Thymus (tissue), 11 donors: ENCODE data around the gene PRPF8. TPM values are rescaled to one million over a fixed set of nuclear protein-coding genes. Genes with fewer than 3 reads are reported as not detected.

Experiments
- DNase-seq, 9 donors: peaks; one replicate each; pipeline ENCODE4 v3.0.0-alpha.2; 2013; ENCODE audit warnings: low spot score in 9 of 9, low read depth in 6 of 9, missing footprints in 1 of 9
- H3K27ac ChIP-seq, 2 donors: one replicate each; pipeline ENCODE4 v1.5.1; 2013; ENCODE audit warnings: control low read depth in 1 of 2, low read depth in 1 of 2, low read length in 1 of 2, mild to moderate bottlenecking in 1 of 2, moderate library complexity in 1 of 2
- H3K27me3 ChIP-seq, 2 donors: one replicate each; pipeline ENCODE4 v1.5.1; 2013; ENCODE audit warnings: low read length in 1 of 2; ENCODE audit not compliant: control insufficient read depth in 2 of 2, insufficient read depth in 1 of 2
- H3K36me3 ChIP-seq, 2 donors: one replicate each; pipeline ENCODE4 v1.5.1; 2013; ENCODE audit warnings: low read length in 1 of 2, mild to moderate bottlenecking in 1 of 2, moderate library complexity in 1 of 2; ENCODE audit not compliant: control insufficient read depth in 2 of 2, insufficient read depth in 2 of 2
- H3K4me1 ChIP-seq, 2 donors: one replicate each; pipeline ENCODE4 v1.5.1; 2013; ENCODE audit warnings: low read length in 2 of 2; ENCODE audit not compliant: control insufficient read depth in 2 of 2, insufficient read depth in 2 of 2
- H3K4me3 ChIP-seq, 2 donors: one replicate each; pipeline ENCODE4 v1.5.1; 2013; ENCODE audit warnings: low read length in 2 of 2, control low read depth in 1 of 2, mild to moderate bottlenecking in 1 of 2
- H3K9me3 ChIP-seq, 2 donors: one replicate each; pipeline ENCODE4 v1.5.1; 2013; ENCODE audit warnings: low read length in 1 of 2, mild to moderate bottlenecking in 1 of 2; ENCODE audit not compliant: control insufficient read depth in 2 of 2, insufficient read depth in 1 of 2
- WGBS: extraction: QIAGEN DNeasy Blood & Tissue Kit; methylation state at CpG from one replicate; pipeline ENCODE4 v1.1.7; 2013; 5-methylcytosine and 5-hydroxymethylcytosine counted together
- polyA plus RNA-seq: library from polyadenylated mRNA; stranded (reverse); fragments of 200-250 nt; gene quantifications from one replicate; pipeline ENCODE4 v1.2.3, GENCODE V29; 2013
- total RNA-seq: library from RNA; stranded (reverse); fragments of 120-200 nt; gene quantifications from one replicate; pipeline ENCODE4 v1.2.4, GENCODE V29; 2013
- donor health status: healthy.

Gene PRPF8
- total and polyA plus RNA-seq, 2 donors = 86.2 to 106 TPM

- Histone ChIP-seq H3K4me1 (peaks cover 3 to 43% of the 10 kb centered on the region in 2 donors), H3K27ac (peak overlapping the region; percentile 5 to 60), H3K27me3 (peaks cover 0 to 2% of the 10 kb centered on the region in 2 donors), H3K36me3 (peaks cover 14 to 18% of the 10 kb centered on the region in 2 donors), H3K9me3 (peaks cover 7 to 17% of the 10 kb centered on the region in 2 donors), H3K4me3 (peak overlapping the region in 1 of 2 donors; percentile 32)
- whole genome bisulfite sequencing = 37% methylated on average over 35 of the region's 35 CpGs
- peak in 2 of 9 donors; percentile 49 to 59 for DNase-seq
Measured at GRCh38 chr17:1604831-1605528, 79.7 kb downstream of the PRPF8 start.

GRCh38 chr17:1601571-1601970 is 83.1 kb downstream of the PRPF8 start:
- DNase-seq = no peak
- Histone ChIP-seq H3K9me3 (peaks cover 7 to 17% of the 10 kb centered on the region in 2 donors), H3K27ac (no peak overlapping the region), H3K27me3 (peaks cover 0 to 2% of the 10 kb centered on the region in 2 donors), H3K4me1 (peaks cover 3 to 26% of the 10 kb centered on the region in 2 donors), H3K4me3 (no peak overlapping the region), H3K36me3 (peaks cover 14 to 20% of the 10 kb centered on the region in 2 donors)
- 99% methylated on average over 14 of the region's 14 CpGs for WGBS

Other genes with a start within 250 kb of the PRPF8 start
- gene CRK, start 228.6 kb downstream of the PRPF8 start, total RNA-seq = 27.9 TPM
- 26.6 TPM for gene CRK, start 228.6 kb downstream of the PRPF8 start, polyA plus RNA-seq
- gene MYO1C, start 192.2 kb downstream of the PRPF8 start, total RNA-seq = 20.5 TPM
- gene MYO1C, start 192.2 kb downstream of the PRPF8 start, polyA plus RNA-seq = 24.8 TPM
- gene INPP5K, start 168.3 kb downstream of the PRPF8 start, total RNA-seq = 20.6 TPM
- gene INPP5K, start 168.3 kb downstream of the PRPF8 start, polyA plus RNA-seq = 46.7 TPM
- gene PITPNA, start 122.1 kb downstream of the PRPF8 start, total RNA-seq = 19.0 TPM
- 31.2 TPM for gene PITPNA, start 122.1 kb downstream of the PRPF8 start, polyA plus RNA-seq
- gene SLC43A2, start 56.0 kb downstream of the PRPF8 start, total RNA-seq = 10.5 TPM
- gene SLC43A2, start 56.0 kb downstream of the PRPF8 start, polyA plus RNA-seq = 13.9 TPM
- gene SCARF1, start 39.1 kb downstream of the PRPF8 start, total RNA-seq = 4.2 TPM
- 5.8 TPM for gene SCARF1, start 39.1 kb downstream of the PRPF8 start, polyA plus RNA-seq
- gene RILP, start 35.0 kb downstream of the PRPF8 start, total RNA-seq = 5.4 TPM
- 11.7 TPM for gene RILP, start 35.0 kb downstream of the PRPF8 start, polyA plus RNA-seq
- 0.24 TPM for gene TLCD2, start 25.5 kb upstream of the PRPF8 start, total RNA-seq
- gene TLCD2, start 25.5 kb upstream of the PRPF8 start, polyA plus RNA-seq = 1.5 TPM
- 12.0 TPM for gene WDR81, start 39.8 kb upstream of the PRPF8 start, total RNA-seq
- gene WDR81, start 39.8 kb upstream of the PRPF8 start, polyA plus RNA-seq = 27.0 TPM
- gene SERPINF2, start 58.0 kb upstream of the PRPF8 start, total RNA-seq = 4.3 TPM
- gene SERPINF2, start 58.0 kb upstream of the PRPF8 start, polyA plus RNA-seq = 31.0 TPM
- 188 TPM for gene SERPINF1, start 77.2 kb upstream of the PRPF8 start, total RNA-seq
- 445 TPM for gene SERPINF1, start 77.2 kb upstream of the PRPF8 start, polyA plus RNA-seq
- gene SMYD4, start 145.0 kb upstream of the PRPF8 start, total RNA-seq = 7.0 TPM
- gene SMYD4, start 145.0 kb upstream of the PRPF8 start, polyA plus RNA-seq = 8.1 TPM
- gene RPA1, start 145.1 kb upstream of the PRPF8 start, total RNA-seq = 33.9 TPM
- gene RPA1, start 145.1 kb upstream of the PRPF8 start, polyA plus RNA-seq = 33.0 TPM